Activated gamma-delta T cell treated with Interleukin-2 at 50 U/mL for 16 hours (primary cell): Measurements from ENCODE around the gene ZNF576.
"Not testable (repeated sequence)": the region's sequence is repeated elsewhere in the genome, so short reads cannot be mapped to it uniquely, and the experiment has no call there.

Experiments
- DNase-seq: peaks from one replicate; pipeline ENCODE4 v3.0.0-alpha.2; 2020

The ZNF576 gene

DNA sequence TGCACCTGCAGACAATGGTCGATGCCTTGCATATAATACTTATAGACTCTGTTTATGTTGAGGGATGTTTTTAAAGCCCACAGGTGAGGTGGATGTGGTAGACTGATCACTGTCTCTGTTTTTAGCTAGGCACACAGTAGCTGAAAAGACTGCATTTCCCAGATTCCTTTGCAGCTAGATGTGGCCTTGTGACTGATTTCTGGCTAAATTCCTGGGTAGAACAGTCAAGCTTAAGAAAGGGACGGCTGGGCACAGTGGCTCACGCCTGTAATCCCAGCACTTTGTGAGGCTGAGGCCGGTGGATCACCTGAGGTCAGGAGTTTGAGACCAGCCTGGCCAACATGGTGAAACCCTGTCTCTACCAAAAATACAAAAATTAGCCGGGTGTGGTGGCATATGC, 3.9 kb downstream of the ZNF576 start:
- DNase-seq: not testable (repeated sequence)

DNA sequence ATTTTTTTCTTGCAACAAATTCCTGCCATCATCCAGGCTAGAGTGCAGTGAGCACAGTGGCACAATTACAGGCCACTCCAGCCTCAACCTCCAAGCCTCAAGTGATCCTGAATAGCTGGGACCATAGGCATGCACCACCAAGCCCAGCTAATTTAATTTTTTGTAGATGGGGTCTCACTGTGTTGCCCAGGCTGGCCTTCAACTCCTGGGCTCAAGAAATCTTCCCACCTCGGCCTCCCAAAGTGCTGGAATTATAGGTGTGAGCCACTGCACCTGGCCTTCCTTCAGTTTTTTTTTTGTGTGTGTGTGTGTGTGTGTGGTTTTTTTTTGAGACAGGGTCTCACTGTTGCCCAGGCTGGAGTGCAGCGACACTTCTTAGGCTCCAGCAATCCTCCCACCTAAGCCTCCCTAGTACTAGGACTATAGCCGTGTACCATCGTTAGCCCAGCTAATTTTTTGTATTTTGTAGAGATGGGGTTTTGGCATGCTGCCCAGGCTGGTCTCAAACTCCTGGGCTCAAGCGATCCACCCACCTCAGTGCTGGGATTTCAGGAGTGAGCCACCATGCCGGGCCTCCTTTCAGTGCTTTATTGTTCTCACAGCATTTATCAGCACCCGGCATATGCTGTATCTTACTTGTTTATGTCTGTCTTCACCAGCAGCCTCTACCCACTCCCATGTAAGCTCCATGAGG, 9.6 kb downstream of the ZNF576 start:
- no peak for DNase-seq

DNA sequence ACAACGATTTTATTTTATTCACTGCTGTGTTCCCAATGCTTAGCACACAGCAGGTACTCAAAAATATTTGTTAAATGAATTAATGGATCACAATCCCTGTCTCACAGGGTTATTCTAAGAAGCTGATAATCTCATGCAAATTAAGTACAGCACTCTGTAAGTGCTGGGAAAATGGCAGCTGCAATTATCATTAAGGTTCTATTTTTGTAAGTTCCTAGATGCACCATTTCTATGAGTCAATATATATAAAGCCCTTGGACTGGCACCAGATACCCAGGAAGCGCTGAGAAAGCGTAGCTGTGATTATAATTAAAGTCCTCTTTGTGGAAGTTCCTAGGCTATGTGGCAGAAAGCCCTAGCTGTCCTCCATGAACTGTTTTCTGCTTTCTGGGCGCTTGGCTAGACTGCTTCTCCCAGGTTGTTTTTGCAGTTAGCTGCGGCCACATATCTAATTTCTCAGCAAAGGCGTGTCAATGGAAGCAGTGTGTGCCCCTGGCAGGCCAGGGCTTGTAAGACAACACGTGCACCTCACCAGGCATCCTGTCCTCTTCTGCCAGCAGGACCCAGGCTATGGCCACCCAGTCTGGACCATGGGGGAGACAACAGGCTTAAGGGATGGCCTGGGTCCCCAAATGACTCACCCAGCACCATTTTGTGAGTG, 10.3 kb downstream of the ZNF576 start:
- DNase-seq: no peak

DNA sequence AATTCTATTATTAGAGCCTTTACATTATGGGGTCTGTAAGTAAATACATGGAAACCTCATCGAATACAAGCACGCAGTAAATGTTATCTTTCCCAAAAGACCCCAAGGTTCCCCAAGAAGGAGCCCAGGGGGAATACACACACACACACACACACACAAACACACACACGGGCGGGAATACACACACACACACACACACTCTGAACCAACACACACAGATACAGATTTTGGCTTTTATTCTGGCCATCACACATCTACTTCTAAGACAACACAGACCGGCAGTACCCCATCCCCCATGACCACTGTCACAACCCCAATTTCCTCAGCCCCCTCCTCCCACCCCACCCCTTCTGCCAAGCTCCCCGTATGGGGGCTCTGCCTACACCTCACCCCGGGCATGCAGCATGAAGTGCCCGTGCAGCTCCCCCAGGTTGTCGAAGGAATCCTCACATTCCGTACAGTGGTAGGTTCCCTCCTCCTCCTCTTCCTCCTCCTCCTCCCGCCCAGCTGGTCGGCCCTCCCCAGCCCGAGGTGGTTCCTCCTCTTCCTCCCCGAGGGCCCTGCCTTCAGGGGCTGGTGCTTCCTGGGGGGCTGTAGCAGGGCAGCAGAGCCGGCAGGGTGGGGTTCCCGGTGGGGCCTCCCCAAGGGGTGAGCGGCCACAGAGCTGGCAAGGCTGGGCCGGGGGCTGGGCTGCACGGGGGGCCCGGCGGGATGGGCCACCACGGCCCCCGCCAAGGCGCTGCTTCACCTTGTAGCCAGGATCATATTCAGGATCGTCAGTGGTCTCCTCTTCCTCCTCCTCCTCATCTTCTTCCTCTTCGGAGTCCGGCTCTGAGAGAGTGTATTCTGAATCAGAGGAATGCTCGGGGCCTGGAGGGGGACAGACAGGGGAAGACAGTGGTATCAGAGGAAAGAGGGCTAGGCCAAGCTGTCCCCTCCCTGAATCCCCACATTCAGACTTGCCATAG, 11.1 kb downstream of the ZNF576 start:
- DNase-seq: no peak

DNA sequence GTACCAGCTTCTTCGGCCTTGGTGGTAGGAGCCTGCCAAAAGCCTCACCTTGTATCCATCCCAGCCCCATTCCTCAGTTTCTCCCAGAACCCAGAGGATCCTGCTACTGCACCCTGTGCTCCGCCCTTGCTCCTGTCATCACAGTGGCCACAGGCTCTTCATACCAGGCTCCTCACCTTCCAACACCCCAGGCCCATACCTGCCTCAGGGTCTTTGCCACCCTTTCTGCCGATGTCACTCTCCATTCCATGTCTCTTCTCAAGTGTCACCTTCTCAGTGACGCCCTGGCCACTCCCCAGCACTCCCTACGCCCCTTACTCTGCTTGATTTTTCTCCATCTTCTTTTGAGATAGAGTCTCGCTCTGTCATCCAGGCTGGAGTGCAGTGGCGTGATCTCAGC, 13.5 kb downstream of the ZNF576 start:
- DNase-seq: no peak

DNA sequence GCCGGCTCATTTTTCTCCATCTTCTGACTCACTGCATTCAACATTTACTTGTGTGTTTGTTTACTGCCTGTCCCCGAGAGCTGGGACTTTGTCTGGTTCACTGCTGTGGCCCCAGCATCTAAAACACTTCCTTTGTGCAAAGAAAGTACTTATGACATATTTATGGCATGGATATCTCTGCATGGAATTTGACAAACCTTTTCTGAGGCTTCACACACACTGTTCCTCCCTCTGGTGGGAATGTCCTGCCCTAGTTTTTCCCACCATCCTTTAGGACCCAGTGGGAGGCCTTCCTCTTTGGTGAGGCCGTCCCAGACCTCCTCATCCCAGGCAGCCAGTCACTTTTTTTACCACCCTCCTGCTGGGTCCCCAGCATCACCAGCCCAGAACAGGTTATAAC, 14.1 kb downstream of the ZNF576 start:
- DNase-seq: no peak

DNA sequence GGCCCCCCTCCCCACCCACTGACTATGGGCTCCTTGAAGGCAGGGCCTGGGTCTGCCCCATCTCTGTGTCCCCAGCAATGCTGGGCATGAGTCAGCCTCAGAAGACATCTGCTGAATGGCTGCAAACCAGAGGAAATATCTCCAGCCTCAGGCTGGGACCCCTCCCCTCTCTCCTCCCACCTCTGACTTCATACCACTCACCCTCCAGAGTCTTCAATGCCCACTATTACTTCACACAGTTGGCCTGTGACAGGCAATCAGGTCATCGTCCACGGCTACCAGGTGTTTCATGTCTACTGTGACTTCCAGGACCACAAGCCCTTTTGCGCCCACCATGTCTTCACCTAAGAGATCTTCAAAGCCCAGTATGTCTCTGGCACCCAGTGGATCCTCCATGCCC, 15.4 kb downstream of the ZNF576 start, which contains the start of gene SRRM5:
Gene SRRM5, plus strand, starts transcription at position 301 of the 400 bp plus-strand sequence. Its CDS starts 34 bp downstream, at position 335.
- DNase-seq: no peak

DNA sequence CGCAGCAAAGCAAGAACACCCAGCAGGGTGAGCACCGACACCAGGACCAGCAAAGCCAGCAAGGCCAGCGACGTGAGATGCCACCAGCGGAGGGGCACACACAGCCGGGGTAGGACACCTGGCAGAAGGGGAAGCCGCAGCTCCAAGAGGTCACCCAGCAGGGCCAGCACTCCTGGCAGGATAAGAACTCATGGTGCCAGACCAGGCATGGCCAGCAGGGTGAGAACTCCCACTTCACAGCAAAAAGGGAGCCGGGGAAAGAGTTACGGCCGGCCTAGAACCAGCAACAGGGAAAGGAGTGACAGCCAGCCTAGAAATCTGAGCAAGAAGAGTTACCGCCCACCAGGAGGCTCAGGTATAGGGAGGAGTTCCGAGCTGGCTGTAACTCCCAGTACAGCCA, 16.0 kb downstream of the ZNF576 start:
- DNase-seq: no peak

DNA sequence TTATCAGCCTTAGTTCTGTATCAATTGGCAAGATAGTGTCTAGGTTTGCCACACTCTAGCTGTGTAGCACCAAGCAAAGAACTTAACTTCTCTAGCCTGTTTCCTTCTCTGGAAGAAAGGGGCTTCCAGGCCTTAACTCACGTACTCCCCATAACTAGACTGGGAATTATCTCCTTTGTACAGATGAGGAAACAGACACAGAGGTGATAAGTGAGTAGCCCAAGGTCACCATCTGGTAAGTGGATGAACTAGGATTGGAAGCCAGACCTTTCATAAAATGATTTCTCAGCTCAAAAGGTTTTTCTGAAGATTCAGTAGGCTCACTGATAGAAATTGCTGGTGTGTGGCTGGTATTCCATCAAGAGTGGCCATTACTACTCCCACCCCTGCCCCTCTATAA, 19.9 kb downstream of the ZNF576 start:
- DNase-seq: no peak

DNA sequence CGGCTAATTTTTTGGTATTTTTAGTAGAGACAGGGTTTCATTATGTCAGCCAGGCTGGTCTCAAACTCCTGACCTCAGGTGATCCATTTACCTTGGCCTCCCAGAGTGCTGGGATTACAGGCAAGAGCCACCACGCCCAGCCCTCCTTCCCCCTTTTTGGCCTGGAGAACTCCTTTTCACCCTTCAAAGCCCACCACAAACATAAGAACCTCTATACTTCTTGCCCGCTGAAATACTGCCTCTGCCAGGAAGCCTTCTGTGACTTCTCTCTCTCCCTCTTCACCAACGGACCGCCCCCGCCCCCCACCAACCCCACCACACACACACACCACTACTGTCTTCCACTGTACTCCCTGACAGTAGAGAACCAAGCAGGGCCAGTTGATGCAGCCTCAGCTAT, 20.6 kb downstream of the ZNF576 start:
- DNase-seq: no peak

DNA sequence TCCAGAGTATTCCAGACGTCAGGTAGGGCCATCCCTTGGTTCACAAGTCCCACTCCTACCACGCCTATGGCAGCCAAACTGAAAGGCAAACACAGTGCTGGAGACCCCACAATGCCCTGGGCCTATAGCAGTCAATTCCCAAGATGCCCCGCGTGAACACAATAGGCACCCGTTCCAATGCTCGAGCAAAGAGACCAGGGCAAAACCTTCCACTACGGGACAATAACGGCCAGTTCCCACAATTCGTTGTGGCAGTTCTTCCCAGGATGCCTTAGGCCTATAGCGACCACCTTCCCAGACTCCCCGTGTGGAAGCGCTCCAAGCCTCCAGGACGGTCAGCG, 22.5 kb downstream of the ZNF576 start:
- DNase-seq: no peak

DNA sequence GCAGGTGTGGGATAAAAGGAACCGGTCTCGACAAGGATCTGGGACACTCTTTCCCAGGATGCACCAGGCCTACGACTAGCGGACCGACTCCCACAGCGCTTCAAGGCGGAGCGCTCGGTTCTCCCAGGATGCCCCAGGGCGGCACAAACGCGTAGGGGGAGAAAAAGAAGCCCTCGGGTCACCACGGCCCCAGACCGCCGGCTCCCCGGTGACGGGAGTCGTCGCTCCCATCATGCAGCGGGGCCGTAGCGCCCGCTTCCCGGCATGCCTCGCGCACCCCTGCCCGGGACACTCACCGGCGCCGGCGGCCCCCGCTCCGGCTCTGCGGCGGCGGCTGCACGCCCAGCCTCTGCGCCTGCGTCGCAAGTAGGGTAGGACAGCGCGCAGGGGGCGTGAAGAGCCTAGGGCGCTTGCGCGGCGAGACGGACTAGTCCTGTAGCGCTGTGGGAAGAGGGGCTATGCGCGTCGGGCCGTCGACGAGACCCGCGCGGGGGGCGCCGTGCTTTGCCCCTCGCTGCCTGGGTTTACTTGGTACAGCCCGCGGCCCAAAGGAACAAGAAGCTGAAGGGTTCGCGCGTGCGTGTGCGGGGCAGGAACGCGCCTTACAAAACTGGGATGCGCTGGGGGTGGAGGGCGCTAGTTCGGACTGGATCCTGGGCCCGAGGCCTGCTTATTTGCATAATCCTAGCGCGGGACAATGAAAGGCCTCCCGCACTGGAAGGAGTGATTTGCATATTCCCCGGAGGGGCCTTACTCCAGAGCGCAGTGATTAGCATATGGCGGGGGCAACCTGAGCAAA, 23.1 kb downstream of the ZNF576 start, which contains the start of gene ZNF428:
Gene ZNF428, minus strand, starts transcription at position 368 of the 799 bp plus-strand sequence. CDS start 5,325 bp downstream, outside the sequence.
- peak; percentile 80 for DNase-seq

DNA sequence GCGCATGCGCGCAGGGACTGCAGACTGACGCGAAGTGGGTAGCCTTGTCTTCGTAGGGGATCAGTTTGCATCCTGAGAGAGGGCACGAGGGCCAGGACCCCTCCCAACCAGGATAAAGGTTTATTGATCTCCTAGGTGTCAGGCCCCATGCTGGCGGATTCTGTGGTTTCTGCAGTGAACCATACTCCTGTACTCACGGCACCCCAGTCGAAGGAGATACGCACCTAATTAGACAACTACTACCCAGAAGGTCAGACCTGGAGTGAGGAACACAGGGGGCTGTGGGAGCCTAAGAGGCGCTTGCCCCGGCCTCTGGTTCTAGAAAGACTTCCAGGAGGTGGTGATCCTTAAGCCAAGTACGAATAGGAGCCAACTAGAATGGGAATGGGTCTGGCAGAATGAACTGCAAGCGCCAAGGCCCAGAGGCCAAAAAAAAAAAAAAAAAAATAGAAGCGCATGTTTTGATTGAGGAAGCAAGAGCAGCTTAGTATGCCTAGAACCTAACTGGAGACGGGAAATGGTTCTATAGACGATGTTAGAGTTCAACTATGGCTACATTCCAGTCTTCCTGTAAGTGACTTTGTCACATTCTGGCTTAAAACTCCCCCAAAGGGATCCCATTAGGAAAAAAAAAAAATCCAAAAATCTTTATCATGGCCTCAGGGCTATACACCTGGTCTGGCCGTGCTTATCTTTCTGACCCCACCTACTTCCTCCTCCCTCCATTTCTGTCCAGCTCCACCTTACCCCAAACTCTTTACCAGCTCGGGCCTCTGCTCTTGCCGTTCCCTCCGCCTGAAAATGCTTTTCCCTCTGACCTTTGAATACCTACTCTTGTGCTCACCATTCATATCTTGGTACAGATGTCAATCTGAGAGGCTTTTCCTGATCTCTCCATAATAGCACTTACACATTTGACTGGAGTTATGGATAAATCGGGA, 23.9 kb downstream of the ZNF576 start:
- peak; percentile 83 for DNase-seq

DNA sequence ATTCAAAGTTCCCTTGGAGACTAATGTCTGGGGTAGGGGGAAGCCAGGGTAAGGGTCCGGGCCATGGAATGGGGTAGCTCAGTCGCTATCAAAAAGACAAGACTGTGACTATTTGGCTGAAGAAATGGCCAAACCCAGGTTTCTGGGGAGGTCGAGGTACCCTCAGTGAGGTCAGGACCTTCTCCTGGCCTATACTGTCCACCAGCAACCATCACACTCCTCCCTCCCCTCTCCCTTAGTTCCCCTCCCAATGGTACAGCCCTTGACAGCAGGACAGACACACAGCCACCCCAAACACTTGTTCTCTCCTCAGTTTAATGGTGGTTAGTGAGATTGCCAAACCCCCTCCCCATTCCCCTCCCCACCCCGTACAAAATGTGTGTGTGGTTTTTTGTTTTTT, 25.7 kb downstream of the ZNF576 start:
- DNase-seq: no peak

DNA sequence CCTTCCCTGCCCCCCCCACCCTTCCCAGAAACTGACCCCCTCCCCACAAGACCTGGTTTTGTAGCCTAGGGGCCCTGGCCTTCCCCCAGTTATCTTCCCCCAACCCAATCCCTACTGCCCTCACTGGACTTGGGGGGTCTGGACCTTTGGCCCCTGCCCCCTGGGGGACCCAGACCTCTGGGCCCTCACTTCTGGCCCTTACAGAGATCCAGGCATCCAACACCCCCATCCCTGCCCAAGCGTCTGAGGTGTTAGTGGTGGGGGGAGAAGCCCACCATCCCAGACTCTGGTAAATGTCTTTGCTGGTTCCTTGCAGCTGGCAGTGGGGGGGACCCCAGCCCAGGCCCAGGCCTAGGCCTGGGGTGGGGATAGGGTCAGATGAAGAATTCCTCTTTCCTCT, 26.6 kb downstream of the ZNF576 start:
- DNase-seq: no peak

DNA sequence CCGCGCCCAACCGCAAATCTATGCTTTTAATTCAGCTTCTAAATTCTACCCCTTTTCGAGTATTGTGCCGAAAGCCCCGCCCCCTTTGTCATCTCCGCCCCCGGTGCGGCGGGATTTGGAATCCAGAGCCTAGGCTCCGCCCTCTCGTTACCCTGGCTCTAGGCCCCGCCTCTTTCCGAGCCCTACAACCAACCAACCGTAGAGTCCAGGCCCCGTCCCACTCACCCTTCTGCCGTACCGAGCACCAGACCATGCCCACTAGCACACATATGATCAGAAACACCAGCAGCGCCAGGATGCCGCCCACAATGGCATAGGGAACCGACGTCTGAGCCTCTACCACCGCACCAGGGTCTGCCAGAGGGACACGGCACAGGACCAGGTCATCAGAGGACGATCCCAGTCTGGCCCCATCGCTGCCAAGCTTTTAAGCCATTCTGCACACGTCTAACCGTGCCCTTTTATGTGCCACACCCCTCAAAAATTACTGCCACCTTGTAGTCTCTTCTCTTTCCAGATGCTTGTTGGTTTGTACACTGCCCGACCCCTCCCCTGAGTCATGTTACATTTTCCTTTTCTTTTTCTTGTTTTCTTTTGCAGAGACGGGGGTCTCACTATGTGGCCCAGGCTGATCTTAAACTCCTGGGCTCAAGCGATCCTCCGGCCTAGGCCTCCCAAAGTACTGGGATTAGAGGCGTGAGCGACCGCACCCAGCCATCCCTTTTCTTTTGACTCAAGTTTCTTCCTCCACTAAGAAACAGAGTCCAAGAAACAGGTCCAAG, 27.7 kb downstream of the ZNF576 start:
- no peak for DNase-seq

DNA sequence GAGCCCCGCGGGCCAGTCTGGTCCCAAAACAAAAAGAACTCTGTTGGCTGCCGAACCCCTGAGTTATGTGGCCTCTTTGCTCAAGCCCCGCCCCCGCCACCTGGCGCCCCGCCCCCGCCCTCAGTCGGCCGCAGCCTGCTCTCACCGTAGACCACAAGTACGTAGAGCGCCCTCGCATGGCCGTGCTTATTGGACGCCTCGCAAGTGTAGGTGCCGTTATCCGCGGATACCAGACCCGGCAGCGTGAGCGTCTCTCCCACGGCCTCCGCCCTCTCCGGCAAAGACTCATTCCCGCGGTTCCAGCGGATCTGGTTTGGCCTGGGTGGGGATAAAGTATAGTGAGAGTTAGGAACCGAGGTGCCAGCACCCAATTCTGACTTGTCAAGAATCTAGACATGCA, 28.5 kb downstream of the ZNF576 start:
- peak; percentile 81 for DNase-seq

DNA sequence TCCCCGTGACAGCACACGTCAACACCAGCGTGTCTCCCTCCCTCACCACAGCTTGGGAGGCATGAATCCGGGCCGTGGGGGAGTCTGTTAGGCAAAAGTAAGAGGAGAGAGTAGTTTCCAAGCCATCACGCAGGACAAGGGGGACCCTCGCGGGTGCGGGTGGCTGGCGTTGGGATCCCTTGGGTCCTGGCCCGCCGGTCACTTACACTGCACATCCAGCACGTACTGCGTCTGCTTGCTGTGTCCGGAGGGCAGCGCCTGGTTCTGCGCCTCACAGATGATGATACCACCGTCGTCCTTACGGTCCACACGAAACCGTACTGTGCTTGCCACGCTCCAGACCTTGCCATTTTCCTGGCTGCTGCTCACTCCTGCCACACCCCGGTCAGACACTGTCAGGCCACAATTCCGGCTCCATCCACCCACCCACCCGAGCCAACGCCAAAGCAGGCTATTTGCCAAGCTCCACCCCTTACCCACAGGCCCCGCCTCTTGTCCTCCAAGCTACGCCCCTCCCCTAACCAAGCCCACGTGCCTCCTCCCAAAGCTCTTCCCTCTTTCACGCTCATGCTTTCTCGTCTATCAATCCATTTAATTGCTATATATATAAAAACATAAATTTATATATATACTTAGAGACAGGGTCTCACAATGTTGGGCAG, 29.7 kb downstream of the ZNF576 start:
- DNase-seq: no peak

DNA sequence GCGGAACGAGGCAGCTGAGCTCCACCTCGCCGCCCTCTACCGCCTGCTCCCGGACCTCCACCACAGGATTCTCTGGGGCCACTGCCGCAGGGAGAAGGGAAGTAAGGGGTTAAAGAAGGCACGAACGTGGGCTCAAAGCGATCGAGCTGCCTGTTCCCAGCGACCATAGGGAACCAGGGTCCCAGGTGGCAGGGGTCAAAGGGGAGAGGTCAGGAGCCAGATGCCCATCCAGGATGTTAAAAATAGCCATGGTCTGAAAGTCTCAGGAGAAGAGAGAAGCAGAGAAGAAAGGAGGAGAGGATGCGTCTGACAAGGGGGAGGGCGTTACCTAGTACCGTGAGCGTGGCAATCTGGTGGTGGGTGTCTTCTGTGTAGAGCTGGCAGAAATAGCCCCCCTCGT, 30.4 kb downstream of the ZNF576 start:
- DNase-seq: no peak
